Measurements from ENCODE around the gene DOK6. TPM values are rescaled to one million over a fixed set of nuclear protein-coding genes. Genes with fewer than 3 reads are reported as not detected.
"Not testable (repeated sequence)": the region's sequence is repeated elsewhere in the genome, so short reads cannot be mapped to it uniquely, and the experiment has no call there.

Gene DOK6
- total RNA-seq, result 0.67 and 1.2 TPM in 2 replicates

GRCh38 chr18:69400253-69400975 lies at the start of gene DOK6:
TSS of gene DOK6 (plus strand) at chr18:69400888.
- Histone ChIP-seq H3K27me3 (ENCODE audit: control insufficient read depth, insufficient read depth, low read length) (peaks cover 22% of the 10 kb centered on the region), H3K4me3 (ENCODE audit: low read depth, low read length) (peak within 1 kb of the TSS; percentile 59), H3K36me3 (ENCODE audit: control insufficient read depth, insufficient read depth, low read length) (no peaks in the 10 kb centered on the region)
- no peak for TF ChIP-seq CTCF (IDR thresholded peaks at IDR 0.05; ENCODE audit: insufficient read depth, low read length, poor library complexity, severe bottlenecking)
- DNase-seq (ENCODE audit: low read depth), result peak; percentile 37

DNA sequence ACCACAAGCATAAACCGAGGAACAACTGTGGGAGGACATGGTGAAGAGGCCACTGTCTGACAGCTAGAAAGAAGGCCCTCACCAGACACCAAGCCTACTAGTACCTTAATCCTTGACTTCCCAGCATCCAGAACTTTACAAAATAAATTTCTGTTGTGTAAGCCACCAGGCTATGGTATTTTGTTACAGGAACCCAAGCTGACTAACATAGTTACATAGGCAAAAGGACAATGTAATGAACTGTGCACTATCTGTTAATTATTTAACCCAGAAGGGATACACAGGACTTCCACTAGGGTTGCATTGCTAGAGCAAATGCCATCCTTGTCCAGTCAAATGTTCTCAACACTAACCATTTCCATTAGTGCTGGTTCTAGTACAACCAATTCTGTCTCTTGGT lies 47.7 kb upstream of the DOK6 start:
- DNase-seq (ENCODE audit: low read depth), result no peak
- TF ChIP-seq CTCF (IDR thresholded peaks at IDR 0.05; ENCODE audit: insufficient read depth, low read length, poor library complexity, severe bottlenecking), result no peak
- Histone ChIP-seq H3K4me3 (ENCODE audit: low read depth, low read length) (no peak overlapping the region), H3K36me3 (ENCODE audit: control insufficient read depth, insufficient read depth, low read length) (no peaks in the 10 kb centered on the region), H3K27me3 (ENCODE audit: control insufficient read depth, insufficient read depth, low read length) (no peaks in the 10 kb centered on the region)

- Histone ChIP-seq H3K36me3 (ENCODE audit: control insufficient read depth, insufficient read depth, low read length) (no peaks in the 10 kb centered on the region), H3K27me3 (ENCODE audit: control insufficient read depth, insufficient read depth, low read length) (no peaks in the 10 kb centered on the region), H3K4me3 (ENCODE audit: low read depth, low read length) (no peak overlapping the region)
- no peak for TF ChIP-seq CTCF (IDR thresholded peaks at IDR 0.05; ENCODE audit: insufficient read depth, low read length, poor library complexity, severe bottlenecking)
- DNase-seq (ENCODE audit: low read depth), result no peak
Measured at GRCh38 chr18:69357590-69357989, 43.1 kb upstream of the DOK6 start.

- Histone ChIP-seq H3K36me3 (ENCODE audit: control insufficient read depth, insufficient read depth, low read length) (no peaks in the 10 kb centered on the region), H3K27me3 (ENCODE audit: control insufficient read depth, insufficient read depth, low read length) (no peaks in the 10 kb centered on the region)
Measured at GRCh38 chr18:69358212-69358895, 42.3 kb upstream of the DOK6 start.

DNA sequence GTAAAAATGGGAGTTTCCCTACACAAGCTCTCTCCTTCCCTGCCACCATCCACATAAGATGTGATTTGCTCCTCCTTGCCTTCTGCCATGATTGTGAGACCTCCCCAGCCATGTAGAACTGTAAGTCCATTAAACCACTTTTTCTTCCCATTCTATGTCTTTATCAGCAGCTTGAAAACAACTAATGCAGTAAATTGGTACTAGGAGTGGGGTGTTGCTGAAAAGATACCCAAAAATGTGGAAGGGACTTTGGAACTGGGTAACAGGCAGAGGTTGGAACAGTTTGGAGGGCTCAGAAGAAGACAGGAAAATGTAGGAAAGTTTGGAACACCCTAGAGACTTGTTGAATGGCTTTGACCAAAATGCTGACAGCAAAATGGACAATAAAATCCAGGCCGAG lies 40.9 kb upstream of the DOK6 start:
- not testable (repeated sequence) for H3K27me3 ChIP-seq (ENCODE audit: control insufficient read depth, insufficient read depth, low read length); H3K36me3 ChIP-seq (ENCODE audit: control insufficient read depth, insufficient read depth, low read length); H3K4me3 ChIP-seq (ENCODE audit: low read depth, low read length); DNase-seq (ENCODE audit: low read depth)

More at GRCh38 chr18:69358212-69358895, 42.3 kb upstream of the DOK6 start:
- no peak for TF ChIP-seq CTCF (IDR thresholded peaks at IDR 0.05; ENCODE audit: insufficient read depth, low read length, poor library complexity, severe bottlenecking)
- DNase-seq (ENCODE audit: low read depth), result no peak
- no peak overlapping the region for H3K4me3 ChIP-seq (ENCODE audit: low read depth, low read length)

DNA sequence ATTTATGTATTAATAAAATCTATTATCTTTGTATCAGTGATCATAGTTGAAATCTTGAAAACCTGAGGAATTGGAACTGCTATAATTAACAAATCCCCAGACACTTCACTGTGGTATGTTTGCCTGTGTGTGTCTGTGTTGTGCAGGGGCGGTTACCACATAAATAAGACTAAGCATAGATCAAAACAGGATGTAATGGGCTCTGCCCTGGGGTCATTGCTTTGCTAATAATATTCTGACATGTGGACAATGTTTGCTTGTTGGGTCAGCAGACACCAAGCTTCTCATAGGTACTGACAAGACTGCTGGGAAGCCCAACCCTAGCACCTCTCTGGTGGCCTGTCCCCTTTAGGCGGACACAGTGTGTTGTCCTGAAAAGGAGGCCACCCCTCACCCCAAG lies 35.8 kb upstream of the DOK6 start:
- Histone ChIP-seq H3K36me3 (ENCODE audit: control insufficient read depth, insufficient read depth, low read length) (no peaks in the 10 kb centered on the region), H3K4me3 (ENCODE audit: low read depth, low read length) (no peak overlapping the region), H3K27me3 (ENCODE audit: control insufficient read depth, insufficient read depth, low read length) (no peaks in the 10 kb centered on the region)
- no peak for DNase-seq (ENCODE audit: low read depth)
- no peak for TF ChIP-seq CTCF (IDR thresholded peaks at IDR 0.05; ENCODE audit: insufficient read depth, low read length, poor library complexity, severe bottlenecking)

All from kidney epithelial cell (primary cell).